ENCODE measurements around the gene TRPM8.
"Not testable (repeated sequence)": the region's sequence is repeated elsewhere in the genome, so short reads cannot be mapped to it uniquely, and the experiment has no call there.

Gene TRPM8

DNA sequence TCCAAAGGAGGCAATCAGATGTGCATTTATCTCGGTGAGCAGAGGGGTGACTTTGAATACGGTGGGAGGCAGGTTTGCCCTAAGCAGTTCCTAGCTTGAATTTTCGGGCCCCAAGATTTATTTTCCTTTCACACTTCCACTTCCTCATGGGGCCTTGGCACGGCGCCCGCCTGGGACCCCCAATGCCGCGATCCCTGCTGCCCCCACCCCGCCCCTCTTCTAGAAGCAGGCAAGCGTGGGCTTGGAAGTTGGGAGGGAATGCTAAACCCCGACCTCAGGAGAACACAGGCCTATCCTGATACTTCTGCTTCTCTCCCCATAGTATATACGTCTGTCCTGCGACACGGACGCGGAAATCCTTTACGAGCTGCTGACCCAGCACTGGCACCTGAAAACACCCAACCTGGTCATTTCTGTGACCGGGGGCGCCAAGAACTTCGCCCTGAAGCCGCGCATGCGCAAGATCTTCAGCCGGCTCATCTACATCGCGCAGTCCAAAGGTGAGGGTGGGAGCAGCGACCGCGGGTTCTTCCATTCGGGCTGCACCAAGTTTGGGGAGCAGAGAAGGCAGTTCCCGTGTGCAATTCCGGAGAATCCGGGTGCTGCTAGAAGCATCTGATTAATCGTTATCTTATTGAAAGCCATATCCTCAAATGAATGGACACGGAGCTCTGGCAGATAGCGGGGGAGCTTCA is 21.6 kb downstream of the TRPM8 start:
- no peak for DNase-seq

- DNase-seq, result no peak
Measured at GRCh38 chr2:233940376-233941276, 23.5 kb downstream of the TRPM8 start.

GRCh38 chr2:233942731-233943130 is 25.6 kb downstream of the TRPM8 start:
- DNase-seq, result no peak

GRCh38 chr2:233944269-233944668 is 27.1 kb downstream of the TRPM8 start:
- DNase-seq, result no peak

DNA sequence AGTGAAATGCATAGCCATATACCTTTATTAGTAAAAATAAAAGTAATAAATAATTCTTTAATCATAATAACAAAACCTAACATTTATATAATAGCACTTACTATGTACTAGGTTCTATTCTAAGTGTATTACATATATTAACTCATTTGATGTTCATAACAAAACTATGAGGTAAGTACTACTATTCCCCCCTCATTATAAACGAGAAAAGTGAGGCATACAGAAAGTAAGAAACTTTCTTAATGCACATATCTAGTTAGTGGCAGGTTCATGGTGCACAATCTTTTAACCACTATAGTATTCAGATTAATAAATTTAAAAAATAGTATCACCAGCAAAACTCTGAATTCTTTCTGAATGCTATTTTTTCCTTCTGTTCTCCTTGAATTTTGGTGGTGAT is 27.5 kb downstream of the TRPM8 start:
- no peak for DNase-seq

- no peak for DNase-seq
Measured at GRCh38 chr2:233945146-233945545, 28.0 kb downstream of the TRPM8 start.

GRCh38 chr2:233950078-233950825 is 33.1 kb downstream of the TRPM8 start:
- DNase-seq, result no peak

DNA sequence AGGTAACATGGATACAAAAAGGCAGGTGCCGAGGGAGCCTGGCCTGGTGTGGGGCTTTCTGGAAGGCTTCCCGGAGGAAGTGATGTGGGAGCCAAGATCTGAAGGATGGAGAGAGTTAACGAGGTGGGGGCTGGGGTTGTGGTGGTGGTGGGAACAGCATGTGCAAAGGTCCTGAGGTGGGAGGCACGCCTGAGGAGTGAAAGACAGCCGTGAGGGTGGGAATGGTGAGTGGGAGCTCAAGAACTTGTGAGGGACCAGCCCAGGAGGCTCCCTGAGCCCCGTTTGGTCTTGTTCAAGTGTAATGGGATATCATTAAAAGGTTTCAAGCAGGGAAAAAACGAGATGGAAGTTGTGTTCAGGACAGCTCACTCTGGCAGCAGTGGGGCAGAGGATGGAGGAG is 35.2 kb downstream of the TRPM8 start:
- DNase-seq, result no peak

GRCh38 chr2:233953087-233953801 is 36.1 kb downstream of the TRPM8 start:
- DNase-seq, result no peak

DNA sequence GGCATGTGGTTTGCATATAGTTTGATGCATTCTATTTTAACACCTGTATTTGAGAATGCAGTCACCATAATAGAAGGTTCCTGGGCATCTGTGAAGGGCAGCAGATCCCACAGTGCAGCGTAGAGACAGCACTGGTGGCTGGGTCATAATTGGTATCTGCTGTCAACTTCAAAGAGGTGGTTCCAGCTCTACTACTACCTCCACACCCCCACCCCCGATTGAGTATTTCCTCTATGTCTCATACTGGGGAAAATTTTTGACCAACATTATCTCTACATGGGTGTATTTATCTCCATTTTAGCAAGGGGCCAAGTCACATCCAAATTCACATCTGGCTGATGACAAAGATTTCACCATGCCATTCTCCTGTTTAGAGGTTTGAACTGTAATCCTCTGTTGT is 43.0 kb downstream of the TRPM8 start:
- DNase-seq, result no peak

DNA sequence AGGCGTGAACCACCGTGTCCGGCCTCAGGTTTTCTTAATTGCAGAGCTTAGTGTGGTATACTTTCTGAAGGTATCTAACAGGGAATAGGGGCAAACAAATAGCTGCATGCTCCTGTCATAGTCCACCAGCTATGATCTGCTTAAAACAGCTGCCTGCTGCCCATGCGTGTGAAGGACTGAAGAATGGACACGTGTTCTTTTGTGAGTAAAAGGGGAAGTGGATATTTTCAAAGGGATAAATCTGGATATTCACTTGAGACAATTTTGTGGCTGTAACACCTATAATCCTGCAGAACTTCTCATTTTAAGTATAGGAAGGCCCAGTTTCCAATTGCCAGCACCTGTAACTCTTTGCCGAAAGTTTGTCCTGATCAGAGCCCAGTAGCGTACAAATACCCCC is 44.7 kb downstream of the TRPM8 start:
- no peak for DNase-seq

- no peak for DNase-seq
Measured at GRCh38 chr2:233964581-233964980, 47.4 kb downstream of the TRPM8 start.

- no peak for DNase-seq
Measured at GRCh38 chr2:233965032-233965603, 47.9 kb downstream of the TRPM8 start.

- DNase-seq, result not testable (repeated sequence)
Measured at GRCh38 chr2:233965646-233966045, 48.5 kb downstream of the TRPM8 start.

- DNase-seq, result peak in 2 of 14 donors; percentile 5 to 12
Measured at GRCh38 chr2:233966388-233966787, 49.2 kb downstream of the TRPM8 start.

DNA sequence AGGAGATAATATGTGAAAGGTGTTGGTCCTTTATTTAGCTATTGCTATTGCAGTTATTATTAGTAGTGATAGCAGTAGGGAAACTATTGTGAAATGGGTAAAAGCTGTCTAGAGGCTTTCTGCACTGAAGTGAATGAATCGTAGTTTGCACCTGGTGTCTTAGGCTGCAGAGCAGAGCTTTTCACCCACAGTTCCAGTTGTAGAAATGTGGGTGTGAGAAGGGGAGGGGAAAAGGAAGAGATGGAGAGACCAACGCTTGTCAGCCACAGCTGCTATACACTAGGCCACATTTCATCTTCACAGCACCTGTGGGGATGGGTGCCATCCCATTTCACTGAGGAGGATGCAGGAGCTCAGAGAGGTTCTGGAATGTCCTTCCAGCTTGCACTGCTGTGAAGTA is 50.0 kb downstream of the TRPM8 start:
- no peak for DNase-seq

GRCh38 chr2:233968556-233968955 is 51.4 kb downstream of the TRPM8 start:
- no peak for DNase-seq

GRCh38 chr2:233972460-233972859 is 55.3 kb downstream of the TRPM8 start:
- not testable (repeated sequence) for DNase-seq

- no peak for DNase-seq
Measured at GRCh38 chr2:233972941-233973575, 55.9 kb downstream of the TRPM8 start.

DNA sequence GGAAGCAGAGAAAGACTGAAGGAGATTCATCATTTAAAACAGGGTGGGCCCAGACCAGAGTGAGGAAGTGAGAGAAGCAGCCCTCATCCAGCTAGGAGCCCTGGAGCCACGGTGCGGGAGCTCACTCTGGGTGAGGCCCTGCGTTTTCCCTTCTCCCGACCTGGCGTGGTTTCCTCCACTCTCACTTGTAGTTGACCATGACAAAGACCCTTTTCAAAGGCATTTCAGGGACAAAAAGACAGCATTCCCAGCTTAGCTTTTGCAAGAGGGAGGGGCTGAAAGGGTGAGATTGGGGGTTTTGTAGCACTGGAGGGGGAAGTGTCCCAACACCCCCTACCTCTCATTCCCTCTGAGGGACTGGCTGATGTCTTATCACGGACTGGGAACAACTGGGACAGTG is 56.6 kb downstream of the TRPM8 start:
- DNase-seq, result no peak

DNA sequence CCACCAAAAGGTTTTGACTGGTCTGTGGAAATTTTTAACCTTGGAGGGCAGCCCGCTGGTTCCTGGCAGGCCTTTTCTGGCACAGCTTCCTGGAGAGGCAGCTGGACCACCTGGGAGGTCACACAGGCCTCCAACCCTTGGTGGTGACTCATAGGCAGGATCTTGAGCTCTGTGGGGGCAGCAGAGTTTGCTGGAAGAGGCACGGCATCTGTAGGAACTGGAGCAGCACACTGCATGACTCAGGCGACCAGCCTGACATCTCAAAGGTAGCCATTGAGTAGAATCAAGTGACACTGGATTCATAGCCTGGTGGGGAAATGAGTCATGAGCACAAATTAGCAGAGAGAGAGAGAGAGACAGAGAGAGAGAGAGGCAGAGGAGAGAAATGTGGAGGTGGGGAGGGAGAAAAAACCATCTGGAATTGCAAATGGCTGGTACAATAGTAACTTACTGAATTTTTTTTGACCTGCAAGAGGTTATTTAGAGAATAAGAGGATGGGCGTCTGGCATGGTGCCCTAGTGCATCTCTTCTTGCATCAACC is 57.4 kb downstream of the TRPM8 start:
- peak in 3 of 14 donors; percentile 32 to 78 (median 71) for DNase-seq

All from C1 segment of cervical spinal cord (tissue), 14 donors.